GM21528 (cell line): ENCODE results near the gene PLGRKT.
A peak's percentile ranks its signal among the peaks of the same experiment; 100 is the strongest.
"Not testable (repeated sequence)": the region's sequence is repeated elsewhere in the genome, so short reads cannot be mapped to it uniquely, and the experiment has no call there.

Experiments
- ATAC-seq: cut with Tn5 transposase; IDR thresholded peaks from one replicate; pipeline ENCODE4 v1.9.1; 2021; ENCODE audit warnings: mild to moderate bottlenecking, moderate library complexity; ENCODE audit not compliant: unreplicated experiment, low FRiP score

Gene PLGRKT

GRCh38 chr9:5453004-5453403 lies 15.3 kb upstream of the PLGRKT start:
- ATAC-seq = no peak

DNA sequence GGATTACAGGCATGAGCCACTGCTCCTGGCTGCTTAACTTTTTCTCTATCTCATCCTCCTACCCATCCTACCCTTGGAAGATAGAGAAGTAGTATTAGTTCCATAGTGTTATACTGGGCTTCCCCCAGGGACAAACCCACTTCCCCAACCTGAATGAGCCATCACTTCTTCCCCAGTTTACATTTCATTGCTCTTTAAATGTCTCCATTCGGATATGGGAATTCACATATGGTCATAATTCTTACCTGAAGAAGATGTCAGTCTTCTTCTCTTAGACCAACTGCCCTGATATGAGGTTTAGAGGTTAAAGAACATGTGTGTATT lies 14.5 kb upstream of the PLGRKT start:
- ATAC-seq = no peak

DNA sequence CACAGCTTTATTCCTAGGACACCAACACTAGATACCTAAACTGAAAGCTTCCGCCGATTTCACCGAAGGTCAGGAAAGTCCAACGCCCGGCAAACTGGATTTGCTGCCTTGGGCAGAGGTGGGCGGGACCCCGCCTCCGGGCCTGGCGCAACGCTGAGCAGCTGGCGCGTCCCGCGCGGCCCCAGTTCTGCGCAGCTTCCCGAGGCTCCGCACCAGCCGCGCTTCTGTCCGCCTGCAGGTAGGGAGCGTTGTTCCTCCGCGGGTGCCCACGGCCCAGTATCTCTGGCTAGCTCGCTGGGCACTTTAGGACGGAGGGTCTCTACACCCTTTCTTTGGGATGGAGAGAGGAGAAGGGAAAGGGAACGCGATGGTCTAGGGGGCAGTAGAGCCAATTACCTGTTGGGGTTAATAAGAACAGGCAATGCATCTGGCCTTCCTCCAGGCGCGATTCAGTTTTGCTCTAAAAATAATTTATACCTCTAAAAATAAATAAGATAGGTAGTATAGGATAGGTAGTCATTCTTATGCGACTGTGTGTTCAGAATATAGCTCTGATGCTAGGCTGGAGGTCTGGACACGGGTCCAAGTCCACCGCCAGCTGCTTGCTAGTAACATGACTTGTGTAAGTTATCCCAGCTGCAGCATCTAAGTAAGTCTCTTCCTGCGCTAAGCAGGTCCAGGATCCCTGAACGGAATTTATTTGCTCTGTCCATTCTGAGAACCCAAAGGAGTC lies 12.8 kb upstream of the PLGRKT start, which contains the start of gene CD274:
Gene CD274 (plus strand): TSS at position 184 of the 733 bp plus-strand sequence. CDS start 5,572 bp downstream, outside the sequence.
- ATAC-seq = peak; percentile 52

DNA sequence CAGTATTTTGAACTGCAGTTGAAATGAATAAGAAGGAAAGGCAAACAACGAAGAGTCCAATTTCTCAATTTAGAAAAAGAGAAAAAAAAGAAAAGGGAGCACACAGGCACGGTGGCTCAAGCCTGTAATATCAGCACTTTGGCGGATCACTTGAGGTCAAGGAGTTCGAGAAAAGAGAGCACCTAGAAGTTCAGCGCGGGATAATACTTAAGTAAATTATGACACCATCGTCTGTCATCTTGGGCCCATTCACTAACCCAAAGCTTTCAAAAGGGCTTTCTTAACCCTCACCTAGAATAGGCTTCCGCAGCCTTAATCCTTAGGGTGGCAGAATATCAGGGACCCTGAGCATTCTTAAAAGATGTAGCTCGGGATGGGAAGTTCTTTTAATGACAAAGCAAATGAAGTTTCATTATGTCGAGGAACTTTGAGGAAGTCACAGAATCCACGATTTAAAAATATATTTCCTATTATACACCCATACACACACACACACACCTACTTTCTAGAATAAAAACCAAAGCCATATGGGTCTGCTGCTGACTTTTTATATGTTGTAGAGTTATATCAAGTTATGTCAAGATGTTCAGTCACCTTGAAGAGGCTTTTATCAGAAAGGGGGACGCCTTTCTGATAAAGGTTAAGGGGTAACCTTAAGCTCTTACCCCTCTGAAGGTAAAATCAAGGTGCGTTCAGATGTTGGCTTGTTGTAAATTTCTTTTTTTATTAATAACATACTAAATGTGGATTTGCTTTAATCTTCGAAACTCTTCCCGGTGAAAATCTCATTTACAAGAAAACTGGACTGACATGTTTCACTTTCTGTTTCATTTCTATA lies 12.0 kb upstream of the PLGRKT start:
- ATAC-seq = no peak

GRCh38 chr9:5448461-5449435 lies 11.0 kb upstream of the PLGRKT start:
- no peak for ATAC-seq

- no peak for ATAC-seq
Measured at GRCh38 chr9:5448016-5448415, 10.3 kb upstream of the PLGRKT start.

DNA sequence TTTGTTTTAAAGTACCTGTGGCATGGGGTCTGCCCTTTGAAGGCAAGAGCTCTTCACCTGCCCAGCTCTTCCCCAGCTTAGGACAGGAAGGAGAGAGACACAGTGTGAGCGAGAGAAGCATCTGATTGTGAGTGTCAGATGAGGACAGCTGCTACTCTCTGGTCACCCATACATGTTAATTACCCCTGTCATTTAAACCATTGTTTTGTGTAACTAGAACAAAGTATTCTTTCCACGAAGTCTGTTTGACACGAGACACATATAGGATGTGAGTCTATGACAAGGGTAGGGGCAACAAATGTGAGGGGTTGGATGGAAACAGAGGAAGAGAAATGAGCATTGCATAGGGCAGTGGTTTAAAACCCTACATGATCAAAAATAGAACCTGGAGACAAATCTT lies 9.6 kb upstream of the PLGRKT start:
- no peak for ATAC-seq

DNA sequence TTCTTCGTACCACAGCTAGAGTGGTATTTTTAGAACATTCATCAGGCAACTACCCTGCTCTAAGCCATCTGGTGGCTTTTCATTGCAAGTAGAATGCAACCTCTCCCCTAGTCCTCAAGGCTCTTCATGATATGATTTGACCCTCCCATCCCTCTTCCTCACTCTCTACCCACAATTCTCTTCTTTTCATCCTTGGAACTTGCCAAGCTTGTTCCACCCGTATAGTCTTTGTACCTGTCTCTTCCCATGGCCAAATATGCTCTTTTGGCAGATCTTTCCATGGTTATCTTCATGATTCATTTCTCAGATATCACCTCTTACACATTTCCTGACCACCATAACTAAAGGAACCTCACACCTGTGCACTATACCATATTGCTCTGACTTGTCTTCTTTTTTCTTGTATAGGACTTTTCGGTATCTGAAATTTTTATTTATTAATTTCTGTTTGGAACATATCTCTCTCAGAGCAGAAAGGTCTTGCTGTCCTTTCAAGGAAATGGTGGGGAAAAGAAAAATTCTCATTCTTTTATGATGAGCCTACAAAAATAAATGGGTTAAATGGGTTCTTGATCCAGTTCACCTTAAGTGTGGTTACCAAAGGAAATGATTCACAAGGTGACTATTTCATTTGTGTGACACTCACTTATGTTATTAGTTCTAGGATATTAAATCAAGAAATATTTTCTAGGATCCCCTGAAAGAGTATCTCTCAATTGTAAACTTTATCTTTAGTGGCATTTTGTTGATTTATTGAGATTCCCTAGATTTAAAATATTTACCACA lies 8.9 kb upstream of the PLGRKT start:
- no peak for ATAC-seq

- no peak for ATAC-seq
Measured at GRCh38 chr9:5445886-5446285, 8.2 kb upstream of the PLGRKT start.

DNA sequence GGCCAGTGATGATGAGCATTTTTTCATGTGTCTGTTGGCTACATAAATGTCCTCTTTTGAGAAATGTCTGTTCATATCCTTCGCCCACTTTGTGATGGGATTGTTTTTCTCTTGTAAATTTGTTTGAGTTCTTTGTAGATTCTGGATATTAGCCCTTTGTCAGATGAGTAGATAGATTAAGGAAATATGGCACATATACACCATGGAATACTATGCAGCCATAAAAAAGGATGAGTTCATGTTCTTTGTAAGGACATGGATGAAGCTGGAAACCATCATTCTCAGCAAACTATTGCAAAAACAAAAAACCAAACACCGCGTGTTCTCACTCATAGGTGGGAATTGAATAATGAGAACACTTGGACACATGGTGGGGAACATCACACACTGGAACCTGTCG lies 7.4 kb upstream of the PLGRKT start:
- ATAC-seq = not testable (repeated sequence)

DNA sequence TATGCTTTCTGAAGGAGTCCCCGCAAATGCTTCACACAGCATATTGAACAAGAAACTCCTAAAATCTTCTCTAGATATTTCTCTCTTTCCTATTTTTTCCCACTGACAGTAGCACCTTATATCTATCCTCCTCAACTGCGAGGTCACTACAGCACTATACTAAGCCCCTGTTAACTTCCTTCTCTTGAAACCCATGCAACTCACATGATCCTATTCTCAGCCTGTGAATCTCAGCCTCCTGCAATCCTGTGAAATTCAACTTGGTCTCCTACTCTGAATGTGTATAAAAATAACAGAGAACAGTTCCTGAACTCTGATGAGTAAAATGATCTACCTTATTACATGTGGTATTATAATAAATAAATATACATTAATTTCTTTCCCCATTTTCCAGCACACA lies 6.1 kb upstream of the PLGRKT start:
- no peak for ATAC-seq

GRCh38 chr9:5442400-5443011 lies 4.8 kb upstream of the PLGRKT start:
- no peak for ATAC-seq

GRCh38 chr9:5441043-5441442 lies 3.3 kb upstream of the PLGRKT start:
- no peak for ATAC-seq

- ATAC-seq = no peak
Measured at GRCh38 chr9:5440426-5440825, 2.7 kb upstream of the PLGRKT start.

DNA sequence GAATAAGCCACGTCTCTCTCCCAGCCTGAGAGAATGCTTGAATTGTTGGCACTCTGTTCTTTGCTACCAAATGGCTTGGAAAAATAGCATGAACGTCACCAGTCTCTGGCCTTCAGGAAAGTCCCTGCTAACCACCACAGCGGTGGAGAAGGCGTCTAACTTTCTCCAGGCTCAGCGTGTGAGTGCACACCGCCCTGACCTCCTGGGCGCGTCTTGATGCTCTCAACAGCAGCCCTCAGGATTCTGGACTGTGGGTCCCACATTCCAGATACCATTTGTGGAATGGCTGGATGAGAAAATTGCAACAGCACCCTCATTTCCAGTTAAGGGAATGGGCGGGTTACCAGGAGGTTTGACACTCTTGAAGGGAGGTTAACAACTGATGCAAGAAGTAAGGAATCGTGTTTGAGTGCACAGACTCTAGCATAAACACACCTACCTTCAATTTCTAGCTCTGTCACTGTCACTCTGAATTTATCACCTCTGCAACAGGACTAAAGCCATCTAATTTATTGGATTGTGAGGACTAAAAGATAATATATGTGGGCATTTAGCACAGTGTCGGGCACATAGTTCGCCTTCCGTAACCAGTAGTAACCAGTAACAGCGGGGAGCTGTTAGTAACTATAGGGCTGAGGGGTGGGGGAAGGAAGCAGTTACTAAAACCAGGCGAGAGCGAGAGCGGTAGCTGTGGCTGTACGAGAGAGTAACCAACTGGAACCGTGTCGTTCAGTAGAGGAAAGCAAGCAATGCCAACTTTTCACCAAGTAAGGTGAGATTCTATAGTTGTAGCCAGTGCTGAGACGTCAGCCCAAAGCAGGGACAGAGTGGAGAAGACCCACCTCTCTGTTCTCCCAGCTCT lies 807 bp upstream of the PLGRKT start:
- ATAC-seq = peak; percentile 56

DNA sequence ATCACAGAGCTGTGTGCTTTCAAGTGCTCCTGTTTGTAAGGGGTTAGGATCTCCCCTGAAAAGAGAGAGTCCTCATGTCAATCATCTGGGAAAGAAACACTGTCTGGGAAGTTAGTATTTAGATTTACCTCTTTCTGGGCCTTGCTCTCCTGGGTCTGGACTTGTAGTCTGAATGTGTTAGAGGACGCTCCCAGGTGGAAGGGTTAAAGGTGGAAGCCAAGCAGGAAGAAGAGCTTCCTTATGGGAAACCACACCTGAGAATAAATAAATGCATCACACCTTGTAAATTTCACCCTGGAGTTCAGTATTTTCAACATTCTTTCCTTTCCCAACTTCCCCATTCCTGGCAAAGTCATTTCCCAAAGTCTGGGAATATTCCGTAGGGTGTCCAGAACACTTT lies 1.3 kb downstream of the PLGRKT start:
- no peak for ATAC-seq

GRCh38 chr9:5435912-5436311 lies 1.8 kb downstream of the PLGRKT start:
- no peak for ATAC-seq
